Measurements from ENCODE around the gene IL1RAP. TPM values are rescaled to one million over a fixed set of nuclear protein-coding genes. Genes with fewer than 3 reads are reported as not detected.

IL1RAP gene
- total RNA-seq, 1 donor from 2014 or later: 26.0 TPM

GRCh38 chr3:190644035-190644434 is 130.2 kb downstream of the IL1RAP start:
- no peak overlapping the region for H3K27ac ChIP-seq
- no peaks in the 10 kb centered on the region for H3K36me3 ChIP-seq
- no peaks in the 10 kb centered on the region for H3K27me3 ChIP-seq
- no peaks in the 10 kb centered on the region for H3K9me3 ChIP-seq
- H3K4me3 ChIP-seq: no peak overlapping the region
- intact Hi-C loops (cut with DNase I): loop anchor here (5.0 kb wide), 1 partner anchor 72 kb away; no protein-coding TSS in a partner anchor
- TF ChIP-seq POLR2A (IDR thresholded peaks at IDR 0.05): no peak
- TF ChIP-seq CTCF (IDR thresholded peaks at IDR 0.05): no peak
- no peak for TF ChIP-seq POLR2AphosphoS5 (IDR thresholded peaks at IDR 0.05; ENCODE audit: insufficient read depth in 1 of 2, low read depth in 1 of 2)
- DNase-seq (ENCODE audit: extremely low spot score in 2 of 2): no peak
- H3K4me1 ChIP-seq: no peaks in the 10 kb centered on the region

- Histone ChIP-seq H3K27me3 (no peaks in the 10 kb centered on the region), H3K9me3 (no peaks in the 10 kb centered on the region), H3K36me3 (no peaks in the 10 kb centered on the region), H3K27ac (no peak overlapping the region), H3K4me3 (no peak overlapping the region), H3K4me1 (no peaks in the 10 kb centered on the region)
- intact Hi-C loops (cut with DNase I): loop anchor here (5.0 kb wide), 1 partner anchor 72 kb away; no protein-coding TSS in a partner anchor
- TF ChIP-seq POLR2A (IDR thresholded peaks at IDR 0.05) (no peak), CTCF (IDR thresholded peaks at IDR 0.05) (no peak), POLR2AphosphoS5 (IDR thresholded peaks at IDR 0.05; ENCODE audit: insufficient read depth in 1 of 2, low read depth in 1 of 2) (no peak)
- DNase-seq (ENCODE audit: extremely low spot score in 2 of 2): no peak
Observed at GRCh38 chr3:190644766-190645165, 130.9 kb downstream of the IL1RAP start.

GRCh38 chr3:190645932-190646460 is 132.1 kb downstream of the IL1RAP start:
- H3K9me3 ChIP-seq: no peaks in the 10 kb centered on the region
- no peak overlapping the region for H3K27ac ChIP-seq
- intact Hi-C loops (cut with DNase I): no loop called here
- no peaks in the 10 kb centered on the region for H3K4me1 ChIP-seq
- H3K27me3 ChIP-seq: no peaks in the 10 kb centered on the region
- no peak for TF ChIP-seq POLR2A (IDR thresholded peaks at IDR 0.05)
- TF ChIP-seq CTCF (IDR thresholded peaks at IDR 0.05): no peak
- TF ChIP-seq POLR2AphosphoS5 (IDR thresholded peaks at IDR 0.05; ENCODE audit: insufficient read depth in 1 of 2, low read depth in 1 of 2): no peak
- no peaks in the 10 kb centered on the region for H3K36me3 ChIP-seq
- DNase-seq (ENCODE audit: extremely low spot score in 2 of 2): no peak
- H3K4me3 ChIP-seq: no peak overlapping the region

- H3K36me3 ChIP-seq: no peaks in the 10 kb centered on the region
- H3K4me3 ChIP-seq: no peak overlapping the region
- intact Hi-C loops (cut with DNase I): no loop called here
- no peaks in the 10 kb centered on the region for H3K9me3 ChIP-seq
- no peak for DNase-seq (ENCODE audit: extremely low spot score in 2 of 2)
- no peaks in the 10 kb centered on the region for H3K27me3 ChIP-seq
- H3K4me1 ChIP-seq: no peaks in the 10 kb centered on the region
- TF ChIP-seq POLR2A (IDR thresholded peaks at IDR 0.05) (no peak), POLR2AphosphoS5 (IDR thresholded peaks at IDR 0.05; ENCODE audit: insufficient read depth in 1 of 2, low read depth in 1 of 2) (no peak), CTCF (IDR thresholded peaks at IDR 0.05) (no peak)
- H3K27ac ChIP-seq: no peak overlapping the region
Observed at GRCh38 chr3:190646996-190647395, 133.1 kb downstream of the IL1RAP start.

GRCh38 chr3:190655933-190656332 is 142.0 kb downstream of the IL1RAP start:
- H3K4me3 ChIP-seq: no peak overlapping the region
- no peaks in the 10 kb centered on the region for H3K4me1 ChIP-seq
- no peak for DNase-seq (ENCODE audit: extremely low spot score in 2 of 2)
- no peaks in the 10 kb centered on the region for H3K36me3 ChIP-seq
- no peak overlapping the region for H3K27ac ChIP-seq
- intact Hi-C loops (cut with DNase I): no loop called here
- TF ChIP-seq POLR2A (IDR thresholded peaks at IDR 0.05): no peak
- TF ChIP-seq CTCF (IDR thresholded peaks at IDR 0.05): no peak
- no peak for TF ChIP-seq POLR2AphosphoS5 (IDR thresholded peaks at IDR 0.05; ENCODE audit: insufficient read depth in 1 of 2, low read depth in 1 of 2)
- no peaks in the 10 kb centered on the region for H3K9me3 ChIP-seq
- H3K27me3 ChIP-seq: no peaks in the 10 kb centered on the region

Data from vagina (tissue), 2 donors.